Breast epithelium (tissue), 3 donors: ENCODE data around the gene TMEM170A.

Source experiments
- CTCF ChIP-seq, 3 donors: fragments of 450-650 bp; IDR thresholded peaks; one replicate each; pipeline ENCODE4 v1.5.1; 2016 to 2017; ENCODE audit warnings: antibody characterized with exemption in 3 of 3, mild to moderate bottlenecking in 3 of 3, moderate library complexity in 3 of 3
- POLR2A ChIP-seq: fragments of 450-650 bp; IDR thresholded peaks from one replicate; pipeline ENCODE4 v1.6.1; 2016; ENCODE audit warnings: antibody characterized with exemption, mild to moderate bottlenecking, moderate library complexity
- POLR2AphosphoS5 ChIP-seq, 3 donors: sonication (generic); formaldehyde crosslinking; IDR thresholded peaks; one replicate each; pipeline ENCODE4 v1.6.1; 2017; ENCODE audit warnings: antibody characterized with exemption in 3 of 3

- TF ChIP-seq CTCF (IDR thresholded peaks at IDR 0.05) (no peak), POLR2A (no peak), POLR2AphosphoS5 (IDR thresholded peaks at IDR 0.05) (no peak)
Measured at GRCh38 chr16:75455677-75456076, 8.8 kb downstream of the TMEM170A start.
